SK-N-MC (cell line): ENCODE data around the gene KRTAP5-6.

Experiments used
- EZH2 ChIP-seq: fragments of 200-600 bp; sonication (generic); IDR thresholded peaks from one replicate; pipeline ENCODE4 v1.6.1; 2017; ENCODE audit warnings: antibody characterized with exemption
- FOXP2 ChIP-seq: optimal IDR thresholded peaks from 2 replicates; pipeline ENCODE3; 2011; ENCODE audit warnings: mild to moderate bottlenecking, moderate library complexity; ENCODE audit not compliant: insufficient read depth; ENCODE audit errors: extremely low read length, control extremely low read depth
- POLR2AphosphoS5 ChIP-seq: IDR thresholded peaks from 2 replicates; pipeline ENCODE4 v1.6.1; 2012; ENCODE audit warnings: mild to moderate bottlenecking, low read depth, low read length, borderline replicate concordance

DNA sequence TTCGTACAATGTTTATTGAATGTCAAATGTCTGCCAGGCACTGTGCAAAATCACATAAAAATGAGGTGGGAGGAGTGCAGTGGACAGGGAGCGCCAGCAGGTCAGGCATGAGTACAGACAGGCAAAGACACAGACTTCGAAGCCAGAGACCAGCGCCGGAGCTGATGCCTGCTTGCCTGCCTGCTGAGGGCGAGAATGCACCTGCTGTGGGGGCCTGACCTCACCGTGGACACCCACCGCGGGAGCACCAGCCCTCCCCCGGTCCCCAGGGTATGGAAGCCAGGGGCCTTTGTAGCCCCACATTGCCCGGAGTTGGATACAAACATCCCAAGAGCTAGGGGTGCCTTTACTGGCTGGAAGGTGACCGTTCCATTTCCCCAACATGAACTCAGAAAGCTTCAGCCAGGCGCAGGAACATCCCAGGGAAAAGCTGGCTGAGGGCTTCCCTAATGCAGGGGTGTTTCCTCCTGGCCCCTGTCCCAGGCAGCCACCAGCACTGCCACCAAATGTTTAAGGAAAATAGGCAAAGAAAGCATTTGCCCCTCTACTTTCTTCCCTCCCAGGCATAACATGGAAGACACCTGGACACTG lies 35.5 kb downstream of the KRTAP5-6 start:
- TF ChIP-seq FOXP2 (no peak), POLR2AphosphoS5 (no peak), EZH2 (no peak)
